Uterus (tissue), 4 donors: Measurements from ENCODE around the gene FEZF2. TPM values are rescaled to one million over a fixed set of nuclear protein-coding genes. Genes with fewer than 3 reads are reported as not detected.

Experiments used
- DNase-seq, 2 donors: peaks; one replicate each; pipeline ENCODE4 v3.0.0-alpha.2; 2019 to 2020
- H3K27ac ChIP-seq, 2 donors: fragments of 200-600 bp; sonication (generic); 1 replicate in 1 of 2; 2 replicates in 1 of 2; pipeline ENCODE4 v1.5.1; 2016 to 2018
- H3K27me3 ChIP-seq, 2 donors: fragments of 200-600 bp; sonication (generic); one replicate each; pipeline ENCODE4 v1.5.1; 2018 to 2019; ENCODE audit warnings: control low read depth in 1 of 2
- H3K36me3 ChIP-seq, 2 donors: fragments of 200-600 bp; sonication (generic); one replicate each; pipeline ENCODE4 v1.5.1; 2019; ENCODE audit warnings: control low read depth in 1 of 2
- H3K4me1 ChIP-seq, 2 donors: fragments of 200-600 bp; sonication (generic); one replicate each; pipeline ENCODE4 v1.5.1; 2018 to 2019; ENCODE audit warnings: control low read depth in 1 of 2
- H3K4me3 ChIP-seq, 2 donors: fragments of 200-600 bp; sonication (generic); 1 replicate in 1 of 2; 2 replicates in 1 of 2; pipeline ENCODE4 v1.5.1; 2018 to 2019; ENCODE audit warnings: mild to moderate bottlenecking in 1 of 2
- H3K9me3 ChIP-seq, 2 donors: fragments of 200-600 bp; sonication (generic); one replicate each; pipeline ENCODE4 v1.5.1; 2019; ENCODE audit warnings: control low read depth in 1 of 2
- POLR2A ChIP-seq, 2 donors: fragments of 450-650 bp; IDR thresholded peaks; one replicate each; pipeline ENCODE4 v1.6.1; 2016; ENCODE audit warnings: antibody characterized with exemption in 2 of 2, mild to moderate bottlenecking in 1 of 2, moderate library complexity in 1 of 2
- intact Hi-C: fragments of 100-400 bp; cut with DNase I; formaldehyde crosslinking; loops from one replicate; pipeline ENCODE4 v1.15.1; 2023; ENCODE audit warnings: low total_unique reads
- total RNA-seq, 4 donors: library from RNA; depleted of rRNA in 3 of 4; stranded (reverse); fragments of >200 nt in 3 of 4; gene quantifications; one replicate each; pipeline versions ENCODE4 v1.1.0 to v1.2.4, GENCODE V29; 2014 to 2023
- TF ChIP-seq, protein P1 (sequence below), 4 experiments: fragments of 200-600 bp in 2 of 4; fragments of 450-650 bp in 2 of 4; sonication (generic) in 2 of 4; IDR thresholded peaks; one replicate each; pipeline ENCODE4 v1.5.1; 2016 to 2019; ENCODE audit warnings: antibody characterized with exemption in 4 of 4, mild to moderate bottlenecking in 2 of 4, moderate library complexity in 1 of 4
- donor health status: DM: yes; HTN: yes; CAD: no.

FEZF2 gene
- total RNA-seq, 4 donors from 2014 or later, result not detected

DNA sequence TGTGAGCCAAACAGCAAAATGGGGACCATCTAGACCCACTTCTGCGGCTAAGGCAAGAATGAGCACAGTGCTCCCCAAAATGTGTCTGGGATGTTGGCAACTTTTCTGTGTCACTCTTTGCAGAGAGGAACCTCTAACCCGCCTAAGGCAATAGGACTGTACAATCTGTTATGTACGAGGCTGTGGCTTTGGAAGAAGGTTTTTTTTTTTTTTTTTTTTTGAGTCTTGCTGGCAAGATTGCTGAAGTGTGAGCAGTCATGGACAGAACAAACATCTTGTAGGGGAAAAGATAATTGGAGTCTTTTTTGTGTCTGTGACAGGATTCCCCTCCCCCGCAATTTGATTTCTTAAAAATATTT is 7.2 kb downstream of the FEZF2 start:
- H3K27ac ChIP-seq, result no peak overlapping the region
- TF ChIP-seq, protein P1, sequence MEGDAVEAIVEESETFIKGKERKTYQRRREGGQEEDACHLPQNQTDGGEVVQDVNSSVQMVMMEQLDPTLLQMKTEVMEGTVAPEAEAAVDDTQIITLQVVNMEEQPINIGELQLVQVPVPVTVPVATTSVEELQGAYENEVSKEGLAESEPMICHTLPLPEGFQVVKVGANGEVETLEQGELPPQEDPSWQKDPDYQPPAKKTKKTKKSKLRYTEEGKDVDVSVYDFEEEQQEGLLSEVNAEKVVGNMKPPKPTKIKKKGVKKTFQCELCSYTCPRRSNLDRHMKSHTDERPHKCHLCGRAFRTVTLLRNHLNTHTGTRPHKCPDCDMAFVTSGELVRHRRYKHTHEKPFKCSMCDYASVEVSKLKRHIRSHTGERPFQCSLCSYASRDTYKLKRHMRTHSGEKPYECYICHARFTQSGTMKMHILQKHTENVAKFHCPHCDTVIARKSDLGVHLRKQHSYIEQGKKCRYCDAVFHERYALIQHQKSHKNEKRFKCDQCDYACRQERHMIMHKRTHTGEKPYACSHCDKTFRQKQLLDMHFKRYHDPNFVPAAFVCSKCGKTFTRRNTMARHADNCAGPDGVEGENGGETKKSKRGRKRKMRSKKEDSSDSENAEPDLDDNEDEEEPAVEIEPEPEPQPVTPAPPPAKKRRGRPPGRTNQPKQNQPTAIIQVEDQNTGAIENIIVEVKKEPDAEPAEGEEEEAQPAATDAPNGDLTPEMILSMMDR (IDR thresholded peaks at IDR 0.05), result no peak
- TF ChIP-seq POLR2A (IDR thresholded peaks at IDR 0.05), result no peak
- peaks cover 4 to 40% of the 10 kb centered on the region in 2 donors for H3K27me3 ChIP-seq
- H3K9me3 ChIP-seq, result no peaks in the 10 kb centered on the region
- H3K4me1 ChIP-seq, result peaks cover 0 to 16% of the 10 kb centered on the region in 2 donors
- DNase-seq, result no peak
- H3K36me3 ChIP-seq, result no peaks in the 10 kb centered on the region
- intact Hi-C loops, result no loop called here
- H3K4me3 ChIP-seq, result no peak overlapping the region

DNA sequence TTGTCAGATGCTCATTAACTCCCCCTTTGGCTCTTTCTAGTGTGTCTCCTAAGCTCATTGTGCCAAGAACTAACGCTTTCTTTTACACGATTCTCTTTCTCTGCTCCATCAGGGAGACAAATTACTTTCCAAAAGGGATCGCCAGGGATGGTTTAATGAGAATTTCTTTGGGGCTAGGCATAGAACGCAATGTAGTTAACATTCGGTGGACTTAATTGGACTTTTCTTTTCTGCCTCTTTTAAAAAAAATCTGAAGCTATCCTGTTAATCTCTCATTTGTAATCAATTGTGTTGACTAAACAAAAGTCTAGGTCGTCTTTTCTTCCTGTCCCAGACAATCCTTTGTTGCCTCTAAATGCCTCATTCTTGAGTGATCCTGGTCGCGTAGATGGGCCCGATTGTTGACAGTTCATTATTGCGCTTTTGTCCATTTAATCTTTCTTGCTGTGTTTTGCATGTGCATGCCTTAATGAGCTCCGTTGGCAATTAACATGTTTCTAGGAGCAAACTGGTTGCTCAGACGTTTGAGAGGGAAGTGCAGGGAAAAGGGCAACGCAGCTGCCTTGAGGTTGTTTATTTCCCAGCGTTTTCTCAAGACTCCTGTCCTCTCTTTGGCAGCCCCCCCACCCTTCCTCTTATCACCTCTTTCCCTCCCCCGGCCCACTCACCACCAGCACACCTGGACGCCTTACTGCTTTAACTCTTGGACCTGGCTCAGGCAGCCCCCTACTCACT is 7.8 kb downstream of the FEZF2 start:
- intact Hi-C loops, result no loop called here
- Histone ChIP-seq H3K36me3 (no peaks in the 10 kb centered on the region), H3K4me3 (no peak overlapping the region), H3K9me3 (no peaks in the 10 kb centered on the region), H3K27ac (no peak overlapping the region), H3K27me3 (peaks cover 4 to 35% of the 10 kb centered on the region in 2 donors), H3K4me1 (peaks cover 0 to 16% of the 10 kb centered on the region in 2 donors)
- DNase-seq, result no peak
- TF ChIP-seq, protein P1 (IDR thresholded peaks at IDR 0.05), result no peak
- TF ChIP-seq POLR2A (IDR thresholded peaks at IDR 0.05), result no peak

DNA sequence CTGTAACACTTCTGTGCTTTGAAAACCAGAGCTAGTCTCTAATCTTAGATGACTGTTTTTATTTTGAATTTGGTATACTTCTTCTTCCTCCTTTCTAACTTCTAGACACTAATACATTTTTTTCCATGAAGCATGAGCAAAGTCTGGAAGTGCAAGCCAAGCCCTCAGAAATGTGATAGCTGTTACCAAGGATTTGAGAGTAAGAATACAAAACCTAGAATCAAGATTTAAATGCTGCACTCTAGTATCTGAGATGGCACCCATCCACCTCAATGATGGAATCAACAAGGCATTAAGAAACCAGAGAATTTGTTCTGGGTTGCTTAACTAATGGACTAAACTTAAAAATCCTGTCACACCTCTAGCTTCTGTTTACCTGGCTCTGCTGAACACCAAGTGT is 9.2 kb downstream of the FEZF2 start:
- peaks cover 4 to 22% of the 10 kb centered on the region in 2 donors for H3K27me3 ChIP-seq
- no peaks in the 10 kb centered on the region for H3K36me3 ChIP-seq
- peaks cover 0 to 10% of the 10 kb centered on the region in 2 donors for H3K4me1 ChIP-seq
- no peak for DNase-seq
- no peaks in the 10 kb centered on the region for H3K9me3 ChIP-seq
- H3K27ac ChIP-seq, result no peak overlapping the region
- no peak for TF ChIP-seq POLR2A (IDR thresholded peaks at IDR 0.05)
- H3K4me3 ChIP-seq, result no peak overlapping the region
- intact Hi-C loops, result no loop called here

DNA sequence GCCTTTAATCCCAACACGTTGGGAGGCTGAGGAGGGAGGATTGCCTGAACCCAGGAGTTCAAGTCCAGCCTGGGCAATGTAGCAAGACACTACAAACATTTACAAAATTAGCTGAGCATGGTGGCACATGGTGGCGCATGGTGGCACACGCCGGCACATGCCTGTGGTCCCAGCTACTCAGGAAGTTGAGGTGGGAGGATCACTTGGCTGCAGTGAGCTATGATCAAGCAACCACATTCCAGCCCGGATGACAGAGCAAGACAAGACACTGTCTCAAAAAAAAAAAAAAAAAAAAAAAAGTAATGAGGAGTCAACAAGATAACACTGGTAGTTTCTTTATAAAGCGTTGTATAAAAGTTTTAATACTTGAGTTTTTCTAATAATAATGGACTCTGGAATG is 10.1 kb downstream of the FEZF2 start:
- Histone ChIP-seq H3K36me3 (no peaks in the 10 kb centered on the region), H3K4me3 (no peak overlapping the region), H3K27ac (no peak overlapping the region), H3K27me3 (peaks cover 0 to 14% of the 10 kb centered on the region in 2 donors), H3K9me3 (no peaks in the 10 kb centered on the region), H3K4me1 (peaks cover 0 to under 1% of the 10 kb centered on the region in 2 donors)
- DNase-seq, result no peak
- TF ChIP-seq, protein P1 (IDR thresholded peaks at IDR 0.05), result no peak
- TF ChIP-seq POLR2A (IDR thresholded peaks at IDR 0.05), result no peak
- intact Hi-C loops, result no loop called here

DNA sequence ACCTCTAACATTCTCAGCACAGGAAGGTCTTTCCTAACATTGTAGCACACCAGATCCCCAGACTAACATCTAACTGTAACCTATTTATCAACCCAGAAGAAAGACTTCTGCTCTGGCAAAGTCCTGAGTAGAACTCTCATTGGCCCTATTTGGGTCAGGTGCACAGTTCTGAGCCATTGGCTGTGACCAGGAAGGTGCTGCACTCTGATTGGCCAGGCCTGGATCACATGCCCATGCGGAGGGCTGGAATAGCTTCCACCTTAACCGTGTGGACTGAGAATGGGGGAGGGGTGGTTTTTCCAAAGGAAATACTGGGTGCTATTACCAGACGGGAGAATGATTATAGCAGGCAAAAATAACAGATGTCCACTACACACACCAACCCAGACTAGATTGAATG is 11.5 kb downstream of the FEZF2 start:
- TF ChIP-seq, protein P1 (IDR thresholded peaks at IDR 0.05), result no peak
- no peak for TF ChIP-seq POLR2A (IDR thresholded peaks at IDR 0.05)
- Histone ChIP-seq H3K27me3 (no peaks in the 10 kb centered on the region), H3K4me1 (no peaks in the 10 kb centered on the region), H3K9me3 (no peaks in the 10 kb centered on the region), H3K27ac (no peak overlapping the region), H3K4me3 (no peak overlapping the region), H3K36me3 (no peaks in the 10 kb centered on the region)
- intact Hi-C loops, result no loop called here
- DNase-seq, result no peak
